ENCODE data around the gene NTRK3.
"Not testable (repeated sequence)": the region's sequence is repeated elsewhere in the genome, so short reads cannot be mapped to it uniquely, and the experiment has no call there.

GRCh38 chr15:88033421-88033820, 223.1 kb downstream of the NTRK3 start:
- not testable (repeated sequence) for TF ChIP-seq CTCF (IDR thresholded peaks at IDR 0.05; ENCODE audit: borderline replicate concordance, extremely low read depth, low read length, poor library complexity, severe bottlenecking); EZH2 (IDR thresholded peaks at IDR 0.05; ENCODE audit: borderline replicate concordance, low read depth, low read length, severe bottlenecking)
